Metanephros (tissue), 2 donors: Measurements from ENCODE around the gene PAPLN. TPM values are rescaled to one million over a fixed set of nuclear protein-coding genes. Genes with fewer than 3 reads are reported as not detected.

Source experiments
- small RNA-seq: library from RNA; depleted of rRNA; stranded (forward); fragments of <200 nt; gene quantifications from one replicate; pipeline ENCODE3, GENCODE V24; 2014; ENCODE audit warnings: low replicate concordance
- total RNA-seq: library from RNA; depleted of rRNA; stranded (reverse); fragments of >200 nt; gene quantifications from one replicate; pipeline ENCODE4 v1.2.3, GENCODE V29; 2014

Gene PAPLN
- total RNA-seq, result 41.3 TPM

GRCh38 chr14:73237219-73237785 lies at the start of gene PAPLN:
Gene PAPLN (plus strand): TSS chr14:73237506. CDS start chr14:73239779, 2,273 bp downstream.

Small RNAs within 50 kb of the gene (small RNA-seq; reads per million reads assigned to genes)
- gene AC004858.1 (not detected), gene RNU6-419P (not detected)

Other genes starting within 250 kb of the PAPLN start
- gene ZFYVE1, start 210.4 kb upstream of the PAPLN start, total RNA-seq, result 16.8 TPM
- gene RBM25, start 179.0 kb upstream of the PAPLN start, total RNA-seq, result 60.9 TPM
- 65.5 TPM for gene PSEN1, start 101.0 kb upstream of the PAPLN start, total RNA-seq
- 57.9 TPM for gene NUMB, start 221.0 kb downstream of the PAPLN start, total RNA-seq